Coronary artery (tissue), 2 donors: Measurements from ENCODE around the gene ANKRD40.
A peak's percentile ranks its signal among the peaks of the same experiment; 100 is the strongest.

Experiments used
- DNase-seq: peaks from one replicate; pipeline ENCODE4 v3.0.0-alpha.2; 2017; ENCODE audit warnings: low spot score
- H3K27ac ChIP-seq, 2 donors: fragments of 200-600 bp; sonication (generic); one replicate each; pipeline ENCODE4 v1.5.1; 2016 to 2019
- H3K4me3 ChIP-seq: fragments of 200-600 bp; sonication (generic); 2 replicates; pipeline ENCODE4 v1.5.1; 2016; ENCODE audit warnings: mild to moderate bottlenecking, moderate library complexity
- CTCF ChIP-seq: fragments of 200-600 bp; sonication (generic); IDR thresholded peaks from one replicate; pipeline ENCODE4 v1.5.1; 2019; ENCODE audit warnings: antibody characterized with exemption

The ANKRD40 gene

DNA sequence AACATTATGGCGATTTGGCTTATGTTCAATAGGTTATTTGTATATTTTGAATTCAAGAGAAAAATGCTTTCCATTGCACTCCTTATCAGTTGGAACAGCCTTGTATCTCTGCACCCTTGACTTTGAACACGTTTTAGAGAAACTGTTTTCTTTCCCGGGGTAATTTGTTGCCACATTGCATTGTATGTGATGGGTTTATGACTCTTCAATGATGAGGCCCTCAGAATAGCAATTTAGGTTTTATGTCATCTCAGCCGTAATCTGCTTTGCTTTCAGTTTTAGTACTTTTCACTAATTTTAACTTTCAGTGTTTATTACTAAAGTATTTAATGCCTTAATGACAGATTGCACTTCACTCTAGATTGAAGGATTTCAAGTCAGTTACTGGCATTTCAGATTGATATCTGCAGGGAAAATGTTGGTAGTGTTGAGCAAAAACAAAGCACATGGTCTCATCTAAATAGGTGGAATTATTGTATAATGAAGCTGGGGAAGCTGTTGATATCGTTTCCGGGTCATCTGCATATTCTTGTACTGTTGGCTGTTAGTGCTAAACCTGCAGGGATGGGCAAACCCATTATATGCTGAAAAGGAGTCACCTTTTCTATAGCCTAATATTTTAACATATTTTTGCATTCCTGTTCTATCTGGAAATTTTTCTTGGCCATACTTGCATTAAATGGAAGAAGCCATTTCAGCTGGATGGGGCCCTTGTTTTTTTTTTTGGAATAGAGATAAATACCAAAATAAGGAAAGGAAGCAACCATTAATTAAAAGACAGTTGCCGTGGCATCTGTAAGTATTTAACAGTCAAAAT lies 13.7 kb upstream of the ANKRD40 start:
- no peak for TF ChIP-seq CTCF
- peak overlapping the region; percentile 30 to 97 for H3K27ac ChIP-seq
- H3K4me3 ChIP-seq: peak overlapping the region; percentile 97
- DNase-seq: no peak

DNA sequence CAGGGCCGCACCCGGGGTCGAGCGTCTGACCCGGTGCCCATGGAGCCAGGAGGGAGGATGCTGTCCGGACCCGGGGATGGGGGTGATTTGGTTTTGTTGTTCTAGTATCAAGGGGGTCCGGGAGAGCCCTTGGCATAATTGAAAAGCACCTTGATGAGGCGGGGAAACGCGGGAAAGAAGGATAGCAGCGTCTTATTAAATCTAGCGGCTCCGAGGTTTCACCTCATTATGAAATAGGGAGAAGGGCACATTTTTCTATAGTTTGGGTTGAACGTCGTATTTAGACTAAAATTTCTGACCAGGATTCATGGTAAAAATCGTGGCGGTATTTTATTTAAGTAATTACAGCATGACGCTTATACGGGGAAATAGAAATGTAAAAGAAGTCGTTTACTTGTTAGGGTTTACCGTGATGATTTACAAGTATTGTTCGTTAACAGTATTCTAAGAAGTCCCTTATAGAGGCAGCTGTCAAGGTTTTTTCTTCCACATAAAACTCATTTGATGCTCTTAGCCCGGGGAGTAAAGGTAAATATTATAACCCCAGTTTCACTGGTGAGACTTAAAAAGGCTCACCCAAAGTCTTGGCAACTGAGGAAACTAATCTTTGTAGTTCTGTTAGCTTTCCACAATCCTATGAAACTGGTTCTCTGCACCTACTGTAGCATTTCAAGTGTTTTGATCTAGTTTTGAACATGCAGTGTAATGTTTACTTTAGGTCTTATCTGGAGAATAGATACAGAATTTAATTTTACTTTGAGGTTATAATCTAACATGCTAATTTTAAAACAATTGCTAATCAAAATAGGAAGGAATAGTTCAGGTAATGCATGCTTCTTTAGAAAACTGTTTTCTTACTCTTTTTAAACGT lies 12.4 kb upstream of the ANKRD40 start:
- peak overlapping the region; percentile 97 to 98 for H3K27ac ChIP-seq
- DNase-seq: no peak
- TF ChIP-seq CTCF: no peak
- peak overlapping the region; percentile 97 for H3K4me3 ChIP-seq

GRCh38 chr17:50719144-50719923 lies 11.6 kb upstream of the ANKRD40 start, which contains the start of gene LUC7L3:
TSS of gene LUC7L3 (plus strand) at chr17:50719603. CDS start at chr17:50719733, 130 bp downstream.
- Histone ChIP-seq H3K4me3 (peak within 1 kb of the TSS; percentile 97), H3K27ac (peak within 1 kb of the TSS; percentile 97 to 98)
- peak; percentile 97 for DNase-seq
- no peak for TF ChIP-seq CTCF

- Histone ChIP-seq H3K27ac (no peak overlapping the region), H3K4me3 (no peak overlapping the region)
- no peak for TF ChIP-seq CTCF
- no peak for DNase-seq
These were observed 7.8 kb upstream of the ANKRD40 start for GRCh38 chr17:50715471-50715870.

DNA sequence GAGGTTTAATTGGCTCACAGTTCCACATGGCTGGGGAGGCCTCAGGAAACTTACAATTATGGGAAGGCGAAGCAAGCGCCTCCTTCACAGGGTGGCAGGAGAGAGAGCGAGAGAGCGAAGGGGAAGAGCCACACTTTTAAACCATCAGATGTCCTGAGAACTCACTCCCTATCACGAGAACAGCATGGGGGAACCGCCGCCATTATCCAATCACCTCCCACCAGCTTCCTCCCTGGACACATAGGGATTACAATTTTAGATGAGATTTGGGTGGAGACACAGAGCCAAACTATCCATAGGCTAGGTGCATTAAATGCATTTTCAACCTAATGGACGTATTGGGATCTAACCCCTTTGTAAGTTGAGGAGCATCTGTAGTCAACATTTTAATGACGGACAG lies 4.9 kb upstream of the ANKRD40 start:
- no peak overlapping the region for H3K4me3 ChIP-seq
- no peak for TF ChIP-seq CTCF
- H3K27ac ChIP-seq: no peak overlapping the region
- no peak for DNase-seq

DNA sequence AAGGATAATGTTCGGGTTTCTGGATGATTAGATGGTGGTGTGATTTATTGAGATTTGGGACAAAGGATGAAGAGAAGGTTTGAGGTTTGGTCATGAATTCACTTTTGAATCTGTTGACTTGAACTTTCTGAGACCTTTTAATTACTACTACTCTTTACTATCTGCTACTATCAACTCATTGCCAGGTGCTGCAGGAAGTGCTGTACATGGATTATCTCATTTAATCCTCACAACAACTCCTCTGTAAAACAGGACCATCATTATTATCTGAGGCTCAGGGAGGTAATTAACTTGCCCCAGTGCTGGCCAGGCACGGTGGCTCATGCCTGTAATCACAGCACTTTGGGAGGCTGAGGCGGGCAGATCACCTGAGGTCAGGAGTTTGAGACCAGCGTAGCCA lies 2.9 kb upstream of the ANKRD40 start:
- Histone ChIP-seq H3K27ac (no peak overlapping the region), H3K4me3 (no peak overlapping the region)
- DNase-seq: no peak
- no peak for TF ChIP-seq CTCF
